Naive B cell (primary cell): ENCODE results near the gene MRPL48. TPM values are rescaled to one million over a fixed set of nuclear protein-coding genes. Genes with fewer than 3 reads are reported as not detected.
"Not testable (repeated sequence)": the region's sequence is repeated elsewhere in the genome, so short reads cannot be mapped to it uniquely, and the experiment has no call there.

Experiments
- ATAC-seq, 2 donors: fragments of 150-1000 bp; cut with Tn5 transposase; 2 replicates each; pipeline ENCODE4 v1.10.0; 2021; ENCODE audit warnings: low read depth in 2 of 2, mild to moderate bottlenecking in 2 of 2, moderate library complexity in 2 of 2
- DNase-seq: peaks from one replicate; pipeline ENCODE4 v3.0.0; 2022
- H3K27ac Mint-ChIP-seq, 6 donors: one replicate each; pipeline ENCODE4 v1.8.0; 2020 to 2022; ENCODE audit warnings: mild to moderate bottlenecking in 6 of 6, mixed read lengths in 6 of 6, moderate library complexity in 5 of 6, inconsistent platforms in 2 of 6
- H3K27me3 Mint-ChIP-seq, 3 donors: one replicate each; pipeline ENCODE4 v1.8.0; 2021 to 2022; ENCODE audit warnings: mixed read lengths in 3 of 3, mild to moderate bottlenecking in 1 of 3
- H3K36me3 Mint-ChIP-seq, 2 donors: one replicate each; pipeline ENCODE4 v1.8.0; 2020 to 2022; ENCODE audit warnings: mixed read lengths in 2 of 2, inconsistent platforms in 1 of 2, mild to moderate bottlenecking in 1 of 2
- H3K4me1 Mint-ChIP-seq, 3 donors: one replicate each; pipeline ENCODE4 v1.8.0; 2020 to 2022; ENCODE audit warnings: mixed read lengths in 3 of 3, inconsistent platforms in 1 of 3, mild to moderate bottlenecking in 1 of 3, moderate library complexity in 1 of 3
- H3K4me3 Mint-ChIP-seq, 8 donors: one replicate each; pipeline ENCODE4 v1.8.0; 2020 to 2022; ENCODE audit warnings: mild to moderate bottlenecking in 8 of 8, mixed read lengths in 8 of 8, moderate library complexity in 8 of 8, inconsistent platforms in 2 of 8
- H3K9me3 Mint-ChIP-seq, 7 donors: one replicate each; pipeline ENCODE4 v1.8.0; 2020 to 2022; ENCODE audit warnings: mixed read lengths in 7 of 7, mild to moderate bottlenecking in 5 of 7, inconsistent platforms in 2 of 7, moderate library complexity in 1 of 7
- polyA plus RNA-seq, 6 donors: library from polyadenylated mRNA; unstranded; fragments of 300-500 nt; fragmentation: Illumina TruSeq; gene quantifications; one replicate each; pipeline ENCODE4 v1.2.3, GENCODE V29; 2021; ENCODE audit warnings: low read depth in 6 of 6

MRPL48 gene
- polyA plus RNA-seq, 6 donors from 2014 or later, result 54.8 to 91.9 (median 60.3) TPM

GRCh38 chr11:73784734-73785133, 2.9 kb upstream of the MRPL48 start:
- ATAC-seq, result no peak
- Mint-ChIP-seq H3K27ac (no peak overlapping the region), H3K27me3 (peaks cover 0 to 15% (median 5%) of the 10 kb centered on the region in 3 donors), H3K9me3 (no peaks in the 10 kb centered on the region), H3K36me3 (no peaks in the 10 kb centered on the region), H3K4me3 (no peak overlapping the region), H3K4me1 (peaks cover 10 to 24% (median 12%) of the 10 kb centered on the region in 3 donors)
- DNase-seq, result no peak

- Mint-ChIP-seq H3K27me3 (peaks cover 0 to 15% (median 4%) of the 10 kb centered on the region in 3 donors), H3K4me3 (peak overlapping the region in 1 of 8 donors; percentile 98), H3K4me1 (peaks cover 10 to 23% (median 12%) of the 10 kb centered on the region in 3 donors)
- not testable (repeated sequence) for H3K27ac Mint-ChIP-seq, H3K9me3 Mint-ChIP-seq, H3K36me3 Mint-ChIP-seq, ATAC-seq, DNase-seq
Measured at GRCh38 chr11:73785467-73785866, 2.2 kb upstream of the MRPL48 start.

- Mint-ChIP-seq H3K27me3 (peaks cover 0 to 2% (median 0%) of the 10 kb centered on the region in 3 donors), H3K4me1 (peaks cover 10 to 25% (median 12%) of the 10 kb centered on the region in 3 donors), H3K4me3 (peak overlapping the region; percentile 91 to 100 (median 100)), H3K27ac (peak overlapping the region; percentile 84 to 99 (median 97)), H3K36me3 (no peaks in the 10 kb centered on the region), H3K9me3 (no peaks in the 10 kb centered on the region)
- DNase-seq, result no peak
- ATAC-seq, result no peak
Measured at GRCh38 chr11:73787051-73787642, 527 bp upstream of the MRPL48 start.

- peaks cover 10 to 30% (median 17%) of the 10 kb centered on the region in 3 donors for H3K4me1 Mint-ChIP-seq
- no peaks in the 10 kb centered on the region for H3K27me3 Mint-ChIP-seq
- H3K27ac Mint-ChIP-seq, result peak overlapping the region in 1 of 6 donors; percentile 79
- no peak for DNase-seq
- H3K36me3 Mint-ChIP-seq, result no peaks in the 10 kb centered on the region
- peak overlapping the region in 7 of 8 donors; percentile 29 to 100 (median 99) for H3K4me3 Mint-ChIP-seq
- no peak for ATAC-seq
- no peaks in the 10 kb centered on the region for H3K9me3 Mint-ChIP-seq
Measured at GRCh38 chr11:73789279-73789670, 1.6 kb downstream of the MRPL48 start.

- no peaks in the 10 kb centered on the region for H3K9me3 Mint-ChIP-seq
- H3K27ac Mint-ChIP-seq, result no peak overlapping the region
- no peak overlapping the region for H3K4me3 Mint-ChIP-seq
- H3K36me3 Mint-ChIP-seq, result peaks cover 0 to 3% of the 10 kb centered on the region in 2 donors
- ATAC-seq, result no peak
- peaks cover 9 to 25% (median 14%) of the 10 kb centered on the region in 3 donors for H3K4me1 Mint-ChIP-seq
- no peak for DNase-seq
- H3K27me3 Mint-ChIP-seq, result no peaks in the 10 kb centered on the region
Measured at GRCh38 chr11:73792584-73792983, 4.9 kb downstream of the MRPL48 start.

GRCh38 chr11:73795925-73796632, 8.4 kb downstream of the MRPL48 start:
- Mint-ChIP-seq H3K36me3 (peaks cover 0 to 5% of the 10 kb centered on the region in 2 donors), H3K27ac (no peak overlapping the region), H3K9me3 (no peaks in the 10 kb centered on the region), H3K27me3 (no peaks in the 10 kb centered on the region), H3K4me3 (no peak overlapping the region), H3K4me1 (peaks cover 0 to 10% (median 5%) of the 10 kb centered on the region in 3 donors)
- DNase-seq (no peak), ATAC-seq (no peak)

GRCh38 chr11:73797457-73797856, 9.8 kb downstream of the MRPL48 start:
- peaks cover 0 to 9% (median 5%) of the 10 kb centered on the region in 3 donors for H3K4me1 Mint-ChIP-seq
- no peaks in the 10 kb centered on the region for H3K27me3 Mint-ChIP-seq
- H3K36me3 Mint-ChIP-seq, result peaks cover 0 to 5% of the 10 kb centered on the region in 2 donors
- peak overlapping the region in 1 of 6 donors; percentile 27 for H3K27ac Mint-ChIP-seq
- H3K9me3 Mint-ChIP-seq, result no peaks in the 10 kb centered on the region
- DNase-seq (no peak), ATAC-seq (no peak)
- H3K4me3 Mint-ChIP-seq, result no peak overlapping the region

- Mint-ChIP-seq H3K4me3 (no peak overlapping the region), H3K9me3 (no peaks in the 10 kb centered on the region), H3K36me3 (peaks cover 0 to 5% of the 10 kb centered on the region in 2 donors), H3K27ac (no peak overlapping the region), H3K27me3 (no peaks in the 10 kb centered on the region), H3K4me1 (peaks cover 5 to 7% (median 5%) of the 10 kb centered on the region in 3 donors)
- ATAC-seq, result no peak
- no peak for DNase-seq
Measured at GRCh38 chr11:73800276-73800806, 12.7 kb downstream of the MRPL48 start.

- no peak overlapping the region for H3K27ac Mint-ChIP-seq
- H3K4me1 Mint-ChIP-seq, result peaks cover 3 to 7% (median 5%) of the 10 kb centered on the region in 3 donors
- H3K4me3 Mint-ChIP-seq, result no peak overlapping the region
- no peaks in the 10 kb centered on the region for H3K27me3 Mint-ChIP-seq
- no peak for ATAC-seq
- no peak for DNase-seq
- peaks cover 6 to 9% of the 10 kb centered on the region in 2 donors for H3K36me3 Mint-ChIP-seq
- no peaks in the 10 kb centered on the region for H3K9me3 Mint-ChIP-seq
Measured at GRCh38 chr11:73801136-73801535, 13.5 kb downstream of the MRPL48 start.

GRCh38 chr11:73804712-73805111, 17.0 kb downstream of the MRPL48 start:
- DNase-seq, result no peak
- Mint-ChIP-seq H3K27ac (peak overlapping the region in 1 of 6 donors; percentile 18), H3K36me3 (peaks cover 12 to 19% of the 10 kb centered on the region in 2 donors), H3K9me3 (no peaks in the 10 kb centered on the region), H3K4me1 (peaks cover 3 to 7% (median 5%) of the 10 kb centered on the region in 3 donors), H3K4me3 (no peak overlapping the region), H3K27me3 (no peaks in the 10 kb centered on the region)
- no peak for ATAC-seq

GRCh38 chr11:73808052-73808451, 20.4 kb downstream of the MRPL48 start:
- H3K4me3 Mint-ChIP-seq, result no peak overlapping the region
- ATAC-seq (no peak), DNase-seq (no peak)
- H3K9me3 Mint-ChIP-seq, result no peaks in the 10 kb centered on the region
- H3K4me1 Mint-ChIP-seq, result peaks cover 0 to 12% (median 5%) of the 10 kb centered on the region in 3 donors
- H3K27me3 Mint-ChIP-seq, result no peaks in the 10 kb centered on the region
- no peak overlapping the region for H3K27ac Mint-ChIP-seq
- H3K36me3 Mint-ChIP-seq, result peaks cover 12 to 19% of the 10 kb centered on the region in 2 donors

- no peak for DNase-seq
- no peak for ATAC-seq
- Mint-ChIP-seq H3K4me1 (peaks cover 0 to 5% (median 0%) of the 10 kb centered on the region in 3 donors), H3K4me3 (no peak overlapping the region), H3K27me3 (no peaks in the 10 kb centered on the region), H3K27ac (peak overlapping the region in 2 of 6 donors; percentile 20 to 28), H3K36me3 (peaks cover 12 to 17% of the 10 kb centered on the region in 2 donors), H3K9me3 (no peaks in the 10 kb centered on the region)
Measured at GRCh38 chr11:73810637-73811036, 23.0 kb downstream of the MRPL48 start.

GRCh38 chr11:73812234-73812633, 24.6 kb downstream of the MRPL48 start:
- H3K27me3 Mint-ChIP-seq, result no peaks in the 10 kb centered on the region
- peaks cover 0 to 5% (median 0%) of the 10 kb centered on the region in 3 donors for H3K4me1 Mint-ChIP-seq
- peaks cover 4 to 7% of the 10 kb centered on the region in 2 donors for H3K36me3 Mint-ChIP-seq
- no peak for DNase-seq
- H3K27ac Mint-ChIP-seq, result no peak overlapping the region
- H3K9me3 Mint-ChIP-seq, result no peaks in the 10 kb centered on the region
- H3K4me3 Mint-ChIP-seq, result no peak overlapping the region
- no peak for ATAC-seq

- Mint-ChIP-seq H3K36me3 (peaks cover 0 to 7% of the 10 kb centered on the region in 2 donors), H3K27ac (peak overlapping the region in 1 of 6 donors; percentile 12), H3K4me1 (peaks cover 0 to 5% (median 4%) of the 10 kb centered on the region in 3 donors), H3K4me3 (no peak overlapping the region), H3K27me3 (no peaks in the 10 kb centered on the region), H3K9me3 (no peaks in the 10 kb centered on the region)
- DNase-seq, result no peak
- ATAC-seq, result no peak
Measured at GRCh38 chr11:73814812-73815211, 27.1 kb downstream of the MRPL48 start.
